HEK293 (cell line): ENCODE results near the gene CENPF.

Source experiments
- CTCF ChIA-PET: fragments of 350-600 bp; formaldehyde crosslinking; extraction: SDS; loops from one replicate; lab custom pipeline; 2021; ENCODE audit warnings: antibody characterized with exemption; lab: Yijun Ruan, JAX
- POLR2A ChIA-PET: fragments of 300-600 bp; formaldehyde crosslinking; extraction: SDS; loops from one replicate; lab custom pipeline; 2020; ENCODE audit warnings: antibody characterized with exemption, inconsistent platforms; lab: Yijun Ruan, JAX
- H3K27ac ChIP-seq: fragments of 200-500 bp; sonication (Bioruptor generic); 2 replicates; pipeline ENCODE4 v1.5.1; 2014; ENCODE audit warnings: low read depth, low read length, control low read depth, inconsistent platforms; ENCODE audit errors: extremely low read depth
- H3K36me3 ChIP-seq, 2 experiments: fragments of 200-500 bp in 1 of 2; sonication (Bioruptor generic) in 1 of 2; 1 replicate in 1 of 2; 2 replicates in 1 of 2; pipeline ENCODE4 v1.5.1; 2014 to 2017; ENCODE audit warnings: inconsistent platforms in 2 of 2, low read length in 2 of 2; ENCODE audit not compliant: control insufficient read depth in 2 of 2, insufficient read depth in 1 of 2
- H3K4me1 ChIP-seq: fragments of 200-500 bp; sonication (Bioruptor generic); 2 replicates; pipeline ENCODE4 v1.5.1; 2014; ENCODE audit warnings: mild to moderate bottlenecking, low read length, inconsistent platforms; ENCODE audit not compliant: control insufficient read depth, insufficient read depth
- H3K4me3 ChIP-seq: 2 replicates; pipeline ENCODE4 v1.5.1; 2011; ENCODE audit warnings: low read depth, mild to moderate bottlenecking, control low read depth, low read length, moderate library complexity
- H3K9me3 ChIP-seq: fragments of 200-500 bp; sonication (Bioruptor generic); 2 replicates; pipeline ENCODE4 v1.5.1; 2014; ENCODE audit warnings: low read depth, low read length, inconsistent platforms; ENCODE audit not compliant: control insufficient read depth, insufficient read depth
- HOXA7 ChIP-seq: sonication (generic); formaldehyde crosslinking; IDR thresholded peaks from 2 replicates; pipeline ENCODE4 v1.8.1; 2022; ENCODE audit warnings: missing genetic modification reagents, borderline replicate concordance
- PATZ1 ChIP-seq: fragments of 450-650 bp; formaldehyde crosslinking; IDR thresholded peaks from 2 replicates; pipeline ENCODE4 v1.5.1; 2016; ENCODE audit warnings: missing biosample characterization, missing genetic modification characterization
- SCRT1 ChIP-seq: fragments of 450-650 bp; formaldehyde crosslinking; IDR thresholded peaks from 2 replicates; pipeline ENCODE4 v1.5.1; 2016; ENCODE audit warnings: missing biosample characterization, missing genetic modification characterization, borderline replicate concordance
- TRIM28 ChIP-seq: IDR thresholded peaks from 2 replicates; pipeline ENCODE4 v1.6.1; 2011; ENCODE audit warnings: low read length, control low read depth, borderline replicate concordance
- YY1 ChIP-seq: fragments of 450-650 bp; formaldehyde crosslinking; IDR thresholded peaks from 2 replicates; pipeline ENCODE4 v1.5.1; 2018; ENCODE audit warnings: missing biosample characterization, missing genetic modification characterization
- ZNF174 ChIP-seq: fragments of 450-650 bp; formaldehyde crosslinking; IDR thresholded peaks from 2 replicates; pipeline ENCODE4 v1.5.0; 2017; ENCODE audit warnings: missing biosample characterization, mild to moderate bottlenecking, missing genetic modification characterization
- ZNF18 ChIP-seq: fragments of 450-650 bp; formaldehyde crosslinking; IDR thresholded peaks from 2 replicates; pipeline ENCODE4 v1.5.1; 2016; ENCODE audit warnings: missing biosample characterization, missing genetic modification characterization
- ZNF211 ChIP-seq: fragments of 450-650 bp; formaldehyde crosslinking; IDR thresholded peaks from 2 replicates; pipeline ENCODE4 v1.5.1; 2016; ENCODE audit warnings: low read depth, missing biosample characterization, missing genetic modification characterization
- ZNF280C ChIP-seq: fragments of 450-650 bp; formaldehyde crosslinking; IDR thresholded peaks from 2 replicates; pipeline ENCODE4 v1.5.1; 2016; ENCODE audit warnings: missing biosample characterization, missing genetic modification characterization
- ZNF366 ChIP-seq: fragments of 450-650 bp; formaldehyde crosslinking; conservative IDR thresholded peaks from 2 replicates; pipeline ENCODE4 v1.5.1; 2016; ENCODE audit warnings: missing biosample characterization, missing genetic modification characterization
- ZNF670 ChIP-seq: fragments of 450-650 bp; formaldehyde crosslinking; IDR thresholded peaks from 2 replicates; pipeline ENCODE4 v1.5.1; 2016; ENCODE audit warnings: missing biosample characterization, missing genetic modification characterization, low read depth
- ZNF785 ChIP-seq: fragments of 450-650 bp; formaldehyde crosslinking; IDR thresholded peaks from 2 replicates; pipeline ENCODE4 v1.5.1; 2016; ENCODE audit warnings: missing biosample characterization, missing genetic modification characterization

CENPF gene

GRCh38 chr1:214708321-214708955 is 105.4 kb downstream of the CENPF start:
- TF ChIP-seq ZNF174 (tag by site-specific recombination) (no peak), ZNF18 (no peak)
- TF ChIP-seq, all 188 proteins: peak for 0
- H3K36me3 ChIP-seq, result no peaks in the 10 kb centered on the region
- ChIA-PET CTCF (interaction anchor here (0.6 kb wide), 1 partner anchor 494 kb away, joined by 5 read pairs; no protein-coding TSS in a partner anchor), POLR2A (no interaction called here)
- no peak overlapping the region for H3K4me3 ChIP-seq
- H3K9me3 ChIP-seq, result no peaks in the 10 kb centered on the region
- no peaks in the 10 kb centered on the region for H3K4me1 ChIP-seq
- H3K27ac ChIP-seq, result no peak overlapping the region

- CTCF ChIA-PET, result interaction anchor here (0.6 kb wide), 1 partner anchor 495 kb away, joined by 5 read pairs; no protein-coding TSS in a partner anchor
- Histone ChIP-seq H3K9me3 (no peaks in the 10 kb centered on the region), H3K27ac (no peak overlapping the region), H3K4me3 (no peak overlapping the region), H3K4me1 (no peaks in the 10 kb centered on the region), H3K36me3 (no peaks in the 10 kb centered on the region)
- POLR2A ChIA-PET, result no interaction called here
- TF ChIP-seq ZNF280C (tag by site-specific recombination), result no peak
- TF ChIP-seq YY1 (tag by site-specific recombination), result no peak
These were observed 106.2 kb downstream of the CENPF start for GRCh38 chr1:214709241-214709640.

- POLR2A ChIA-PET, result no interaction called here
- H3K4me3 ChIP-seq, result no peak overlapping the region
- no peaks in the 10 kb centered on the region for H3K36me3 ChIP-seq
- H3K27ac ChIP-seq, result no peak overlapping the region
- H3K4me1 ChIP-seq, result no peaks in the 10 kb centered on the region
- no peak for TF ChIP-seq ZNF366 (tag by site-specific recombination)
- TF ChIP-seq ZNF670 (tag by site-specific recombination), result no peak
- no peak for TF ChIP-seq HOXA7 (CRISPR knock-in tag)
- no peak for TF ChIP-seq SCRT1 (tag by site-specific recombination)
- TF ChIP-seq TRIM28, result no peak
- TF ChIP-seq PATZ1 (tag by site-specific recombination), result no peak
- TF ChIP-seq ZNF785 (tag by site-specific recombination), result no peak
- TF ChIP-seq ZNF211 (tag by site-specific recombination), result no peak
- TF ChIP-seq, all 188 proteins: peak for 0
- H3K9me3 ChIP-seq, result no peaks in the 10 kb centered on the region
- CTCF ChIA-PET, result interaction anchor here (0.6 kb wide), 1 partner anchor 1003 kb away, joined by 3 read pairs; no protein-coding TSS in a partner anchor
These were observed 109.7 kb downstream of the CENPF start for GRCh38 chr1:214712737-214713136.
